Progenitor cell of endocrine pancreas (in vitro differentiated cells): ENCODE data around the gene DTNA. TPM values are rescaled to one million over a fixed set of nuclear protein-coding genes. Genes with fewer than 3 reads are reported as not detected.

Experiments used
- DNase-seq: peaks from one replicate; pipeline ENCODE4 v3.0.0; 2021; ENCODE audit warnings: low spot score; ENCODE audit not compliant: unreplicated experiment
- H3K27ac Mint-ChIP-seq: 2 replicates; pipeline ENCODE4 v1.8.0; 2021; ENCODE audit warnings: mild to moderate bottlenecking, moderate library complexity, mixed read lengths
- H3K27me3 Mint-ChIP-seq: 2 replicates; pipeline ENCODE4 v1.8.0; 2021; ENCODE audit warnings: mixed read lengths
- H3K36me3 Mint-ChIP-seq: 2 replicates; pipeline ENCODE4 v1.8.0; 2022; ENCODE audit warnings: mixed read lengths; ENCODE audit not compliant: insufficient read depth
- H3K4me1 Mint-ChIP-seq: 2 replicates; pipeline ENCODE4 v1.8.0; 2021; ENCODE audit warnings: low read depth, mixed read lengths
- H3K4me3 Mint-ChIP-seq: 2 replicates; pipeline ENCODE4 v1.8.0; 2021; ENCODE audit warnings: low read depth, mild to moderate bottlenecking, moderate library complexity, mixed read lengths
- H3K9me3 Mint-ChIP-seq: 2 replicates; pipeline ENCODE4 v1.8.0; 2021; ENCODE audit warnings: low read depth, mixed read lengths
- total RNA-seq: library from RNA; stranded (reverse); gene quantifications from 2 replicates; pipeline ENCODE4 v1.2.1, GENCODE V29; 2021
- TF ChIP-seq, protein P1 (sequence below): fragments of 200-600 bp; sonication (generic); IDR thresholded peaks from one replicate; pipeline ENCODE4 v1.5.0; 2021; ENCODE audit warnings: antibody characterized with exemption, mild to moderate bottlenecking; ENCODE audit not compliant: unreplicated experiment

DTNA gene
- total RNA-seq, 1 donor from 2014 or later = 25.4 TPM

DNA sequence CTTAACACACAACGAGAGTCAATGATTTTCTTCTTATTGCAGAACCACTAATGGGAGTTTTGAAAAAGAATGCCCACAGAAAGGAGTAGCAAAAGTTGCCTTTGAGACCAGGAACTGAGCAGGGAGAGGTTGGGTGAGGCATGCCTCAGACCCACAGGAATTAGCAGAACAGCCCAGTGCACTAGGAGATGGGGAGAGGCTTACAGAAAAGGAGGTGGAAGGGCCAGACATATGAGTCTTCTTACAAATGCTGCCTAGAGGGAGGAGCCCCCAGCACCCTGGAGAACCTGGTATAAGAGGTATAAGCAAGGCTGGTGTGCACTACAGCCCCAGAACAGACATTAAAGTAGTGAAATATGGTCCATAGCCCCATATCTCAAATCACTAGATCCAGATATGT, 162.0 kb downstream of the DTNA start:
- no peaks in the 10 kb centered on the region for H3K9me3 Mint-ChIP-seq
- TF ChIP-seq, protein P1, sequence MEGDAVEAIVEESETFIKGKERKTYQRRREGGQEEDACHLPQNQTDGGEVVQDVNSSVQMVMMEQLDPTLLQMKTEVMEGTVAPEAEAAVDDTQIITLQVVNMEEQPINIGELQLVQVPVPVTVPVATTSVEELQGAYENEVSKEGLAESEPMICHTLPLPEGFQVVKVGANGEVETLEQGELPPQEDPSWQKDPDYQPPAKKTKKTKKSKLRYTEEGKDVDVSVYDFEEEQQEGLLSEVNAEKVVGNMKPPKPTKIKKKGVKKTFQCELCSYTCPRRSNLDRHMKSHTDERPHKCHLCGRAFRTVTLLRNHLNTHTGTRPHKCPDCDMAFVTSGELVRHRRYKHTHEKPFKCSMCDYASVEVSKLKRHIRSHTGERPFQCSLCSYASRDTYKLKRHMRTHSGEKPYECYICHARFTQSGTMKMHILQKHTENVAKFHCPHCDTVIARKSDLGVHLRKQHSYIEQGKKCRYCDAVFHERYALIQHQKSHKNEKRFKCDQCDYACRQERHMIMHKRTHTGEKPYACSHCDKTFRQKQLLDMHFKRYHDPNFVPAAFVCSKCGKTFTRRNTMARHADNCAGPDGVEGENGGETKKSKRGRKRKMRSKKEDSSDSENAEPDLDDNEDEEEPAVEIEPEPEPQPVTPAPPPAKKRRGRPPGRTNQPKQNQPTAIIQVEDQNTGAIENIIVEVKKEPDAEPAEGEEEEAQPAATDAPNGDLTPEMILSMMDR = no peak
- no peak for DNase-seq
- no peak overlapping the region for H3K4me3 Mint-ChIP-seq
- H3K27ac Mint-ChIP-seq = no peak overlapping the region
- H3K27me3 Mint-ChIP-seq = no peaks in the 10 kb centered on the region
- peaks cover 4% of the 10 kb centered on the region for H3K4me1 Mint-ChIP-seq
- H3K36me3 Mint-ChIP-seq = no peaks in the 10 kb centered on the region

DNA sequence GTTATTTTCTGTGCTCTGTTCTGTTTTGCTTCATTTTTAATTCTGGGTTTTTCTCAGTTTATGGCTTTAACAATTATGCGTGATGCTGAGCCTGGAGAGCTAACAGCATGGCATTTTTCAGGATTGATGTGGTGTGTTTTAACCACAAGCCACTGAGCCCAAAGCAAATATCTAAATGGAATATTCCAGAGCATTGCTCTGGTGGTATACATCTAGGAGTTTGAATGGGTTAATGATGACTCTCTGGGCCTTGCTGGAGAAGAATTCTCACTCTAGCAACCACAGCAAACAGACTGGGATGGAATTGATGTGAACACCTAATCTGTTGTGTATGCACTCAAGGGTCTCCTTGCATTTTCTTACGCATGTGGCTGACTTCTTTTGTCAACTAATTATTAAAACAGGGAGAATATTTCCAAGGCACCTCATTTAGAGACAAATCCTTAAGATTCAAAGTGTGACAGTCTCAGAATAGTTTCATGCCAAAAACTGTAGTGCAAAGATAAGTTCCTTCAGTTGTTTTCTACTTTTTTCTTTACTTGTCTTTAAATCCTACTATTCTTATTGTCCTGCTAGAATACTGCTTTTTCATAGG, 164.0 kb downstream of the DTNA start:
- no peak overlapping the region for H3K4me3 Mint-ChIP-seq
- TF ChIP-seq, protein P1 = no peak
- H3K36me3 Mint-ChIP-seq = no peaks in the 10 kb centered on the region
- peaks cover 4% of the 10 kb centered on the region for H3K4me1 Mint-ChIP-seq
- no peak overlapping the region for H3K27ac Mint-ChIP-seq
- H3K27me3 Mint-ChIP-seq = no peaks in the 10 kb centered on the region
- no peaks in the 10 kb centered on the region for H3K9me3 Mint-ChIP-seq
- no peak for DNase-seq

DNA sequence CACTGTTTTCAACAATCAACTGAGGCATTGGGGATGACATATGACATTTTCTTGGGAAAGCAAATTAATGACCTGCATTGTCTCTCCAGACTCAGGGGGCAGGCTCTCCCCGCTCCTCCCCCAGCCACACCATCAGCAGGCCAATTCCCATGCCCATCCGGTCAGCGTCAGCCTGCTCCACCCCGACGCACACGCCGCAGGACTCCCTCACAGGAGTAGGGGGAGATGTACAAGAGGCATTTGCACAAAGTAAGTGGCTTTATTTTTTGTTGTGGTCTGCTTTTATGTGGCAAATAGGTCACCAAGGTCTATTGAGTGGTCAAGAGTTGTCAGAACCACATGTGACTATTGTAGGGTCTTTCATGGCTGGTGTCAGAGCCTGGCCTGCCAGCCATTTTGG, 165.1 kb downstream of the DTNA start:
- no peak for DNase-seq
- H3K27ac Mint-ChIP-seq = no peak overlapping the region
- H3K9me3 Mint-ChIP-seq = no peaks in the 10 kb centered on the region
- TF ChIP-seq, protein P1 = no peak
- no peaks in the 10 kb centered on the region for H3K27me3 Mint-ChIP-seq
- H3K4me1 Mint-ChIP-seq = peaks cover 4% of the 10 kb centered on the region
- H3K4me3 Mint-ChIP-seq = no peak overlapping the region
- H3K36me3 Mint-ChIP-seq = no peaks in the 10 kb centered on the region

DNA sequence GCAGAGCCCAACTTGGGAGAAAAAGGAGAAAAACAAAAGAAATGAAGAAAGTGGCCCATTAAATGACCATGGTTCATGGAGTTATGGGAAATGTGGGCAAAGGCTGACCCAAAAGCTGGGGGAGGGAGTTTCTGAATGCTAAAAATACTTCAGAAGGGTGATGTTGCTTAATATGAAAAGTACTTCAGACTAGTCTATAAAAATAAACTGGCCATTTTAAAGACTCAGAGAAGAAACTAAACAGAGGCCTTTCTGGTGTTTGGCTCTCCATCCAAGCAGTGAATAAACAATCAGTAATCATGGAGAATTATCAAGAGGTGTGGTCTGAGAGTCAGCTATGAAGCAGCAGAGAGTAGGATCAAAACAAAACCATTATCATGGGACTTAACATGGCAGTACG, 170.3 kb downstream of the DTNA start:
- H3K27me3 Mint-ChIP-seq = no peaks in the 10 kb centered on the region
- H3K4me3 Mint-ChIP-seq = no peak overlapping the region
- no peaks in the 10 kb centered on the region for H3K36me3 Mint-ChIP-seq
- DNase-seq = no peak
- no peaks in the 10 kb centered on the region for H3K4me1 Mint-ChIP-seq
- no peaks in the 10 kb centered on the region for H3K9me3 Mint-ChIP-seq
- TF ChIP-seq, protein P1 = no peak
- no peak overlapping the region for H3K27ac Mint-ChIP-seq

DNA sequence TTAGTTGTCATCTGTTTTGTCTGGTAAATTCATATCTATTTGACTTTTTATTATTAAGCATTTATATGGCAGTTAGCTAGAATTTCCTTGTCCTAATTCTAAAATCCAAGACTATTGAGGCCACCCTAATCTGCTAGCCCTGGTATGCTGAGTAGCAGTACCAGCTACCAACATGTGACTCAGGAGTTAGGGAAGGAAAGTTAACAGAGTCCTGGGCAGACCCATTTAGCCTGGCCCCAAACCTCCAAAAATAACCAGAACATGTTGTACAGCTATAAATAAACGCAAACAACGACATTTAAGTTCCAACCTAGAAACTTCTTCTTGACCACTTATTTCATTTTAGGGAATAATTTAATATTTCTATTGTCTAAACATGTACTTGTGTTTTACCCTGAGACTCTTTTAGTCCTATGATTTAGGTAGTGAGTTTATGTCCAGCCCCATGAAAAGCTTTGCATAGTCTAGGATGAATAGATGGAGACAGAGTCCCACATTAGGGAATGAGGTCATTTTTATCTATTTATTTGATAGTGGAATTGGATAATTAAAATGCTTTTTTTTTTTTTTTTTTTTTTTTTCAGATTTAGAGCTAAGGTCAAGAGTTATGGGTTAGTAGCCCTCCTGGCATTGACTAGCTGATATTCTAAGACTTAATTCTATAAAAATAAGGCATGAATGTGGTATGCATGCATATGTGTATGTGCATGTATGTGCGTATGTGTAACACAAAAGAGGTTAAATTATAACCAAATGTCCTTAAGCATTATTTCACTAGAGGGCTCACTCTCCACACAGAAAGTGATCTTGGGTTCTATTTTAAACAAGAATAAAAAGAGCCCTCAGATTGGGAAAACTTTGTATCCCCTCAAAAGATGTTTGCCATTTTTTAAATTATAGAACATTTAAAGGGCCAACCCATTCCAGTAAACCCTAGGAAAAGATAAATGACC, 171.1 kb downstream of the DTNA start:
- Mint-ChIP-seq H3K4me1 (no peaks in the 10 kb centered on the region), H3K4me3 (no peak overlapping the region), H3K27ac (no peak overlapping the region), H3K27me3 (no peaks in the 10 kb centered on the region), H3K36me3 (no peaks in the 10 kb centered on the region), H3K9me3 (no peaks in the 10 kb centered on the region)
- TF ChIP-seq, protein P1 = peak; percentile 41
- no peak for DNase-seq
